K562 (cell line): ENCODE measurements around the gene RNF151. TPM values are rescaled to one million over a fixed set of nuclear protein-coding genes. Genes with fewer than 3 reads are reported as not detected.
A peak's percentile ranks its signal among the peaks of the same experiment; 100 is the strongest.

Experiments used
- ATAC-seq: fragments of 200-7000 bp; cut with Tn5 transposase; 3 replicates; pipeline ENCODE4 v1.9.1; 2020; ENCODE audit warnings: moderate library complexity
- BruUV-seq: library from RNA; stranded (reverse); fragments of 400-500 nt; replicated peaks from 2 replicates; lab custom pipeline; 2021; lab: Mats Ljungman, UMichigan
- CTCF ChIA-PET: fragments of 300-600 bp; formaldehyde crosslinking; extraction: SDS; loops from one replicate; lab custom pipeline; 2021; ENCODE audit warnings: low intra/inter-chr PET ratio; lab: Yijun Ruan, JAX
- POLR2A ChIA-PET: fragments of 300-600, 350-650 bp; sonication (Branson Sonifier 250); formaldehyde crosslinking; extraction: SDS; loops from one replicate; lab custom pipeline; 2021; ENCODE audit warnings: antibody characterized with exemption, inconsistent platforms; lab: Yijun Ruan, JAX
- DNase-seq, 4 experiments: peaks; one replicate each; pipeline versions ENCODE4 v3.0.0 to v3.0.0-alpha.2; 2011 to 2018; ENCODE audit warnings: low spot score in 3 of 4, mixed read lengths in 3 of 4; ENCODE audit errors: extremely low read depth in 1 of 4
- FAIRE-seq: peaks from 2 replicates; lab custom pipeline; 2011; peaks lifted over from hg19 to GRCh38; lab: Jason Lieb, UNC
- H2AFZ ChIP-seq: 2 replicates; pipeline ENCODE4 v1.6.0; 2011; ENCODE audit warnings: low read depth, low read length, control low read depth, inconsistent platforms
- H3K27ac ChIP-seq: fragments of 200-600 bp; 3 replicates; pipeline ENCODE4 v1.8.0; 2011; ENCODE audit warnings: low read depth, mild to moderate bottlenecking, control low read depth, inconsistent platforms, low read length, moderate library complexity, mixed read lengths; ENCODE audit errors: extremely low read depth
- H3K27me3 ChIP-seq, 2 experiments: fragments of 300-600 bp in 1 of 2; 2 replicates in 1 of 2; 3 replicates in 1 of 2; pipeline versions ENCODE4 v1.6.0 to v1.8.0; 2011; ENCODE audit warnings: inconsistent platforms in 2 of 2, low read length in 2 of 2, mild to moderate bottlenecking in 1 of 2, mixed read lengths in 1 of 2, moderate library complexity in 1 of 2; ENCODE audit not compliant: control insufficient read depth in 2 of 2, insufficient read depth in 2 of 2
- H3K36me3 ChIP-seq: fragments of 300-600 bp; 3 replicates; pipeline ENCODE4 v1.8.0; 2011; ENCODE audit warnings: mild to moderate bottlenecking, low read length, inconsistent platforms; ENCODE audit not compliant: control insufficient read depth, insufficient read depth
- H3K4me1 ChIP-seq, 2 experiments: fragments of 200-600 bp in 1 of 2; replicated peaks in 1 of 2; 2 replicates in 1 of 2; 3 replicates in 1 of 2; pipeline versions ENCODE4 v1.5.1 to v1.8.0; 2011; ENCODE audit warnings: inconsistent platforms in 2 of 2, low read length in 2 of 2, mild to moderate bottlenecking in 1 of 2, mixed read lengths in 1 of 2, moderate library complexity in 1 of 2; ENCODE audit not compliant: control insufficient read depth in 2 of 2, insufficient read depth in 2 of 2
- H3K4me2 ChIP-seq: 2 replicates; pipeline ENCODE4 v1.6.1; 2011; ENCODE audit warnings: low read length, control low read depth, inconsistent platforms, mixed read lengths; ENCODE audit not compliant: insufficient read depth
- H3K4me3 ChIP-seq: fragments of 200-600 bp; sonication (generic), shearing (Covaris generic); 2 replicates; pipeline ENCODE4 v1.5.1; 2016; ENCODE audit warnings: control low read depth, inconsistent platforms
- H3K79me2 ChIP-seq: fragments of 200-600 bp; 3 replicates; pipeline ENCODE4 v1.8.0; 2011; ENCODE audit warnings: low read length, inconsistent platforms; ENCODE audit not compliant: control insufficient read depth, insufficient read depth
- H3K9ac ChIP-seq, 2 experiments: 2 replicates each; pipeline versions ENCODE4 v1.6.0 to v1.6.1; 2011; ENCODE audit warnings: low read depth in 2 of 2, low read length in 2 of 2, control low read depth in 1 of 2, inconsistent platforms in 1 of 2, mild to moderate bottlenecking in 1 of 2, mixed read lengths in 1 of 2; ENCODE audit not compliant: insufficient read depth in 1 of 2
- H3K9me1 ChIP-seq: one replicate; pipeline ENCODE4 v1.6.0; 2011; ENCODE audit warnings: inconsistent platforms, mild to moderate bottlenecking, low read length, moderate library complexity; ENCODE audit not compliant: control insufficient read depth, insufficient read depth
- H3K9me3 ChIP-seq: replicated peaks from 2 replicates; pipeline ENCODE4 v1.5.1; 2011; ENCODE audit warnings: low read depth, low read length, inconsistent platforms; ENCODE audit not compliant: control insufficient read depth, insufficient read depth
- H4K20me1 ChIP-seq: replicated peaks from 2 replicates; pipeline ENCODE4 v1.6.1; 2011; ENCODE audit warnings: low read length, inconsistent platforms, mixed read lengths; ENCODE audit not compliant: control insufficient read depth, insufficient read depth
- CEBPB ChIP-seq: fragments of 450-650 bp; IDR thresholded peaks from 2 replicates; pipeline ENCODE4 v1.6.1; 2016; ENCODE audit warnings: missing genetic modification characterization, missing compliant biosample characterization
- CXXC5 ChIP-seq: fragments of 250-450 bp; sonication (Bioruptor Pico); IDR thresholded peaks from 2 replicates; pipeline ENCODE4 v1.8.0; 2022; ENCODE audit warnings: inconsistent platforms, mild to moderate bottlenecking, moderate library complexity
- GTF2F1 ChIP-seq: IDR thresholded peaks from 2 replicates; pipeline ENCODE4 v1.6.1; 2011; ENCODE audit warnings: low read depth, low read length, improper control_type of control experiment
- MAZ ChIP-seq, 2 experiments: fragments of 450-650 bp in 1 of 2; sonication (generic) in 1 of 2; formaldehyde crosslinking; IDR thresholded peaks in 1 of 2; conservative IDR thresholded peaks in 1 of 2; 2 replicates each; pipeline versions ENCODE4 v1.4.0 to v1.5.0; 2020; ENCODE audit warnings: mild to moderate bottlenecking in 1 of 2, missing genetic modification reagents in 1 of 2
- NFYB ChIP-seq: IDR thresholded peaks from 2 replicates; pipeline ENCODE4 v1.6.1; 2011; ENCODE audit warnings: mild to moderate bottlenecking, moderate library complexity; ENCODE audit not compliant: insufficient read length; ENCODE audit errors: extremely low read depth
- NR2C2 ChIP-seq, 2 experiments: fragments of 200-800 bp in 1 of 2; sonication (Bioruptor generic) in 1 of 2; sonication (generic) in 1 of 2; formaldehyde crosslinking in 1 of 2; IDR thresholded peaks; 2 replicates each; pipeline versions ENCODE4 v1.6.1 to v1.8.0; 2016 to 2022; ENCODE audit warnings: mild to moderate bottlenecking in 1 of 2, missing compliant biosample characterization in 1 of 2, missing genetic modification characterization in 1 of 2, missing genetic modification reagents in 1 of 2
- NR4A1 ChIP-seq, 2 experiments: fragments of 250-450 bp in 1 of 2; fragments of 450-650 bp in 1 of 2; sonication (Bioruptor Pico) in 1 of 2; IDR thresholded peaks; 2 replicates each; pipeline versions ENCODE4 v1.4.0 to v1.6.1; 2016 to 2020; ENCODE audit warnings: mild to moderate bottlenecking in 2 of 2, missing compliant biosample characterization in 1 of 2, missing genetic modification characterization in 1 of 2, moderate library complexity in 1 of 2
- PHF8 ChIP-seq: fragments of 200-600 bp; sonication (generic); IDR thresholded peaks from 2 replicates; pipeline ENCODE4 v1.6.1; 2012; ENCODE audit warnings: mixed run types, mild to moderate bottlenecking, inconsistent platforms, low read length, moderate library complexity, borderline replicate concordance
- ZBTB7A ChIP-seq: IDR thresholded peaks from 2 replicates; pipeline ENCODE4 v1.6.1; 2011; ENCODE audit warnings: low read depth, mild to moderate bottlenecking, low read length, moderate library complexity, borderline replicate concordance; ENCODE audit not compliant: control insufficient read depth
- ZNF12 ChIP-seq: sonication (generic); formaldehyde crosslinking; IDR thresholded peaks from 2 replicates; pipeline ENCODE4 v1.4.0; 2020; ENCODE audit warnings: mild to moderate bottlenecking, missing genetic modification reagents
- ZNF76 ChIP-seq: fragments of 250-450 bp; sonication (Bioruptor Pico); IDR thresholded peaks from 2 replicates; pipeline ENCODE4 v1.4.0; 2020; ENCODE audit warnings: mild to moderate bottlenecking, moderate library complexity, borderline replicate concordance
- WGBS: fragments of 100-300 bp; shearing (Covaris generic); methylation state at CpG from one replicate; pipeline ENCODE4 v1.1.6; 2016; ENCODE audit warnings: low coverage, mixed read lengths; ENCODE audit not compliant: insufficient coverage; ENCODE audit errors: missing lambda C conversion rate; 5-methylcytosine and 5-hydroxymethylcytosine counted together
- in situ Hi-C: fragments of 300-500 bp; cut with MboI; formaldehyde crosslinking; loops from 4 replicates; pipeline ENCODE4 v1.15.0; 2018; ENCODE audit warnings: inconsistent platforms, mixed read lengths
- intact Hi-C: fragments of 100-400 bp; cut with micrococcal nuclease; formaldehyde crosslinking; loops from 2 replicates; pipeline ENCODE4 v1.14.2; 2022
- polyA plus RNA-seq, 8 experiments: library from polyadenylated mRNA; depleted of rRNA in 4 of 8; stranded (reverse) in 5 of 8; unstranded in 3 of 8; fragments of >200 nt; fragmentation: Nextera tagmentation in 2 of 8; fragmentation: Illumina TruSeq in 1 of 8; extraction: Ambion mirVana in 2 of 8; extraction: Trizol in 1 of 8; gene quantifications; 2 replicates each; pipeline versions ENCODE4 v1.2.1 to v1.2.3, GENCODE V29; 2011 to 2014; ENCODE audit warnings: inconsistent platforms in 1 of 8, missing spikeins in 1 of 8
- total RNA-seq, 7 experiments: library from RNA; depleted of rRNA in 6 of 7; stranded (reverse); fragments of >200 nt in 6 of 7; fragmentation: Illumina TruSeq in 2 of 7; extraction: Trizol in 2 of 7; gene quantifications; 2 replicates each; pipeline versions ENCODE4 v1.2.1 to v1.2.3, GENCODE V29; 2011 to 2021; ENCODE audit warnings: low replicate concordance in 1 of 7
- TF ChIP-seq, protein P1 (sequence below): fragments of 250-450 bp; sonication (Bioruptor Pico); IDR thresholded peaks from 2 replicates; pipeline ENCODE4 v1.5.0; 2021
- TF ChIP-seq, protein P2 (sequence below), 2 experiments: fragments of 200-800 bp in 1 of 2; sonication (Bioruptor generic) in 1 of 2; sonication (generic) in 1 of 2; formaldehyde crosslinking in 1 of 2; IDR thresholded peaks in 1 of 2; conservative IDR thresholded peaks in 1 of 2; 2 replicates each; pipeline versions ENCODE4 v1.5.0 to v1.6.1; 2016 to 2020; ENCODE audit warnings: missing compliant biosample characterization in 1 of 2, missing genetic modification characterization in 1 of 2, missing genetic modification reagents in 1 of 2

Gene RNF151
- total and polyA plus RNA-seq, 9 of the 15 experiments (the other 6 are each of a cell fraction or from before 2014, with no cell fraction given): not detected

- no peak for TF ChIP-seq NR2C2 (CRISPR knock-in tag; IDR thresholded peaks at IDR 0.05)
- TF ChIP-seq NR2C2 (tag; IDR thresholded peaks at IDR 0.05): peak; percentile 77; the same call in 1 of the 2 replicates
- no peak for TF ChIP-seq NFYB
- no peak for TF ChIP-seq GTF2F1
- TF ChIP-seq MAZ (CRISPR knock-in tag; conservative IDR thresholded peaks at IDR 0.05 in 1 of 2, IDR thresholded peaks at IDR 0.05 in 1 of 2): 0 out of 4 replicates have a peak, but pooled peaks of 1 of the 2 experiments have one; percentile 3
- TF ChIP-seq, all 486 proteins: peak for 29
Measured at GRCh38 chr16:1992704-1993317, 26.2 kb downstream of the RNF151 start (continued).

DNA sequence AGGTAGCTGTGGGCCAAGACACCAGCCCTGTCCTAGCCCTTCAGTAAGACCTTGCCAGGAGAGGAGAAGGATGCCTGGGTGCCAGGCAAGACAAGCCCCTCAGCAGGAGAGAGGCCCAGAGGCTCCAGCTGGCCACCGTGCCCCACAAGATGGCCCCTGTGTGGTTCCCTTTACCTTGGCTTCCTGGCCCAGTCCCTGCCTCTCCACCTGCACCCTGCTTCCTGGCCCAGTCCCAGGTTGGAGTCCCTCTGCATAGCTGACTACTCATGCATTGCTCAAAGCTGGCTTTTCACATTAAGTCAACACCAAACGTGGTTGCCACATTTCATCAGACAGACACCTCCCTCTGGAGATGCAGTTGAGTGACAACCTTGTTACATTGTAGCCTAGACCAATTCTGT is 27.1 kb downstream of the RNF151 start:
- no peaks in the 10 kb centered on the region; the same call in 1 of the 2 replicates for H4K20me1 ChIP-seq
- no peaks in the 10 kb centered on the region for H3K27me3 ChIP-seq
- TSS peak; percentile 57 for BruUV-seq
- H3K79me2 ChIP-seq: peaks cover 31% of the 10 kb centered on the region
- H3K4me2 ChIP-seq: peak overlapping the region; percentile 87
- FAIRE-seq: no peak
- in situ Hi-C loops (no loop called here), intact Hi-C loops (loop anchor here (2.0 kb wide), 1 partner anchor 15 kb away; the partner anchor contains the start of gene ZNF598)
- CTCF ChIA-PET: no interaction called here
- POLR2A ChIA-PET: interaction anchor here (0.6 to 5.5 kb wide), 8 partner anchors 11 to 161 kb away, joined by 3 to 50 read pairs (median 4); partner anchors contain the start of genes RNF151, RPS2 and TRAF7
- H3K27ac ChIP-seq: peak overlapping the region; percentile 94; the same call in 2 of the 3 replicates
- peak overlapping the region; percentile 64 for H3K4me3 ChIP-seq
- no peaks in the 10 kb centered on the region for H3K9me3 ChIP-seq
- peaks cover 37% of the 10 kb centered on the region; the same call in 2 of the 3 replicates for H3K36me3 ChIP-seq
- ATAC-seq: peak; percentile 5
- DNase-seq: peak in 1 of 4 experiments; percentile 45
- H3K9me1 ChIP-seq: no peaks in the 10 kb centered on the region
- H3K9ac ChIP-seq: peak overlapping the region; percentile 80 to 96
- H2AFZ ChIP-seq: no peak overlapping the region
- 10% methylated on average over 2 of the region's 2 CpGs for WGBS
- H3K4me1 ChIP-seq: peaks cover 29 to 59% of the 10 kb centered on the region in 2 experiments
- no peak for TF ChIP-seq PHF8
- peak; percentile 53 for TF ChIP-seq CEBPB (tag)
- no peak for TF ChIP-seq ZBTB7A
- TF ChIP-seq CXXC5 (CRISPR knock-in tag): peak; percentile 41; the same call in 1 of the 2 replicates
- TF ChIP-seq, protein P1, sequence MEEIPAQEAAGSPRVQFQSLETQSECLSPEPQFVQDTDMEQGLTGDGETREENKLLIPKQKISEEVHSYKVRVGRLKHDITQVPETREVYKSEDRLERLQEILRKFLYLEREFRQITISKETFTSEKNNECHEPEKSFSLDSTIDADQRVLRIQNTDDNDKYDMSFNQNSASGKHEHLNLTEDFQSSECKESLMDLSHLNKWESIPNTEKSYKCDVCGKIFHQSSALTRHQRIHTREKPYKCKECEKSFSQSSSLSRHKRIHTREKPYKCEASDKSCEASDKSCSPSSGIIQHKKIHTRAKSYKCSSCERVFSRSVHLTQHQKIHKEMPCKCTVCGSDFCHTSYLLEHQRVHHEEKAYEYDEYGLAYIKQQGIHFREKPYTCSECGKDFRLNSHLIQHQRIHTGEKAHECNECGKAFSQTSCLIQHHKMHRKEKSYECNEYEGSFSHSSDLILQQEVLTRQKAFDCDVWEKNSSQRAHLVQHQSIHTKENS (CRISPR knock-in tag): no peak
- TF ChIP-seq ZNF12: no peak
- TF ChIP-seq, protein P2, sequence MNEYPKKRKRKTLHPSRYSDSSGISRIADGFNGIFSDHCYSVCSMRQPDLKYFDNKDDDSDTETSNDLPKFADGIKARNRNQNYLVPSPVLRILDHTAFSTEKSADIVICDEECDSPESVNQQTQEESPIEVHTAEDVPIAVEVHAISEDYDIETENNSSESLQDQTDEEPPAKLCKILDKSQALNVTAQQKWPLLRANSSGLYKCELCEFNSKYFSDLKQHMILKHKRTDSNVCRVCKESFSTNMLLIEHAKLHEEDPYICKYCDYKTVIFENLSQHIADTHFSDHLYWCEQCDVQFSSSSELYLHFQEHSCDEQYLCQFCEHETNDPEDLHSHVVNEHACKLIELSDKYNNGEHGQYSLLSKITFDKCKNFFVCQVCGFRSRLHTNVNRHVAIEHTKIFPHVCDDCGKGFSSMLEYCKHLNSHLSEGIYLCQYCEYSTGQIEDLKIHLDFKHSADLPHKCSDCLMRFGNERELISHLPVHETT (CRISPR knock-in tag; conservative IDR thresholded peaks at IDR 0.05 in 1 of 2, IDR thresholded peaks at IDR 0.05 in 1 of 2): 0 out of 4 replicates have a peak, but pooled peaks of 1 of the 2 experiments have one; percentile 40
- TF ChIP-seq NR4A1 (CRISPR knock-in tag; IDR thresholded peaks at IDR 0.05): no peak
- TF ChIP-seq NR4A1 (tag; IDR thresholded peaks at IDR 0.05): peak; percentile 87
- TF ChIP-seq ZNF76 (CRISPR knock-in tag): 0 out of 2 replicates have a peak, but pooled peaks have one; percentile 28
